Esophagus squamous epithelium (tissue), 4 donors: ENCODE results near the gene CEP164.

Experiments used
- CTCF ChIP-seq, 6 experiments: fragments of 450-650 bp in 4 of 6; fragments of 200-600 bp in 2 of 6; sonication (generic) in 2 of 6; IDR thresholded peaks; one replicate each; pipeline ENCODE4 v1.5.1; 2016 to 2019; ENCODE audit warnings: antibody characterized with exemption in 6 of 6, mild to moderate bottlenecking in 4 of 6, moderate library complexity in 4 of 6
- POLR2A ChIP-seq, 4 donors: fragments of 450-650 bp; IDR thresholded peaks; one replicate each; pipeline ENCODE4 v1.6.1; 2017; ENCODE audit warnings: antibody characterized with exemption in 4 of 4, mild to moderate bottlenecking in 4 of 4, moderate library complexity in 3 of 4

DNA sequence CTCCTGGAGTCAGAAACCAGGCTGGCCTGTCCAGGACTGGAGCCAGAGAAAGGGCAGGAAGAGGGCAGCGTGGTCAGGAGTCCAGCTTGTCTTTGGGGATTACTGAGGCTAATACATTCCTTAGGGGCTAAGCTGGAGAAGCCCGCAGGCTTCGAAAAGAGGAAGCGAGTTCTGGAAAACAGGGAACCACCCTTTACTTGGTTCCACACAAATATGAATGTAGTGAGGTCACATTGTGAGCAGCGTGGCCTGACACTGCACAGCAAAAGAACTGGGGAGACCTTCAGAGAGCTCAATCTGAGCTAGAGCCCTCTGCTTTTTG, 132.3 kb downstream of the CEP164 start:
- no peak for TF ChIP-seq CTCF (IDR thresholded peaks at IDR 0.05)
- TF ChIP-seq POLR2A (IDR thresholded peaks at IDR 0.05): no peak
